Common myeloid progenitor, CD34-positive (primary cell): ENCODE results near the gene TMEM267.
"Not testable (repeated sequence)": the region's sequence is repeated elsewhere in the genome, so short reads cannot be mapped to it uniquely, and the experiment has no call there.

Experiments
- CTCF ChIA-PET: fragments of 350-600 bp; sonication (Branson Sonifier 250); formaldehyde crosslinking; loops from one replicate; lab custom pipeline; 2021; ENCODE audit warnings: antibody characterized with exemption; lab: Charles Lee
- POLR2A ChIA-PET: fragments of 350-600 bp; sonication (Branson Sonifier 250); formaldehyde crosslinking; loops from one replicate; lab custom pipeline; 2021; ENCODE audit warnings: antibody characterized with exemption; lab: Charles Lee
- DNase-seq, 3 donors: peaks; one replicate each; pipeline versions ENCODE4 v3.0.0 to v3.0.0-alpha.2; 2013
- H3K27ac ChIP-seq, 2 experiments: 1 replicate in 1 of 2; 2 replicates in 1 of 2; pipeline ENCODE4 v1.7.0; 2013; ENCODE audit warnings: inconsistent platforms in 2 of 2, low read length in 2 of 2, mild to moderate bottlenecking in 2 of 2, low read depth in 1 of 2, moderate library complexity in 1 of 2; ENCODE audit not compliant: severe bottlenecking in 2 of 2, insufficient read depth in 1 of 2, poor library complexity in 1 of 2
- H3K27me3 ChIP-seq, 5 experiments: replicated peaks in 2 of 5; 1 replicate in 3 of 5; 2 replicates in 2 of 5; pipeline versions ENCODE4 v1.6.1 to v1.7.0; 2013; ENCODE audit warnings: low read length in 4 of 5, mild to moderate bottlenecking in 2 of 5, moderate library complexity in 2 of 5, inconsistent platforms in 1 of 5; ENCODE audit not compliant: insufficient read depth in 5 of 5, control insufficient read depth in 4 of 5
- H3K36me3 ChIP-seq, 4 experiments: 1 replicate in 2 of 4; 2 replicates in 2 of 4; pipeline versions ENCODE4 v1.6.1 to v1.7.0; 2013; ENCODE audit warnings: low read length in 3 of 4, control low read depth in 1 of 4, mild to moderate bottlenecking in 1 of 4; ENCODE audit not compliant: control insufficient read depth in 4 of 4, insufficient read depth in 4 of 4
- H3K4me1 ChIP-seq, 4 experiments: 1 replicate in 3 of 4; 2 replicates in 1 of 4; pipeline versions ENCODE4 v1.6.1 to v1.7.1; 2013; ENCODE audit warnings: low read length in 3 of 4, mild to moderate bottlenecking in 3 of 4, control low read depth in 1 of 4, inconsistent platforms in 1 of 4, moderate library complexity in 1 of 4; ENCODE audit not compliant: control insufficient read depth in 4 of 4, insufficient read depth in 4 of 4; ENCODE audit errors: control extremely low read depth in 1 of 4
- H3K4me3 ChIP-seq, 7 experiments: 1 replicate in 4 of 7; 2 replicates in 3 of 7; pipeline versions ENCODE4 v1.5.1 to v1.7.0; 2013; ENCODE audit warnings: mild to moderate bottlenecking in 7 of 7, low read length in 6 of 7, moderate library complexity in 6 of 7, inconsistent platforms in 2 of 7, low read depth in 2 of 7, control low read depth in 1 of 7; ENCODE audit not compliant: insufficient read depth in 4 of 7, control insufficient read depth in 1 of 7; ENCODE audit errors: extremely low read depth in 1 of 7
- H3K9me3 ChIP-seq, 5 experiments: 1 replicate in 4 of 5; 2 replicates in 1 of 5; pipeline versions ENCODE4 v1.6.1 to v1.7.1; 2013; ENCODE audit warnings: low read length in 4 of 5, mild to moderate bottlenecking in 2 of 5, inconsistent platforms in 1 of 5, low read depth in 1 of 5, moderate library complexity in 1 of 5; ENCODE audit not compliant: control insufficient read depth in 4 of 5, insufficient read depth in 2 of 5; ENCODE audit errors: control extremely low read depth in 1 of 5
- whole genome bisulfite sequencing: methylation state at CpG from one replicate; pipeline ENCODE4 v1.1.5; 2013; ENCODE audit not compliant: insufficient coverage; 5-methylcytosine and 5-hydroxymethylcytosine counted together

Gene TMEM267

DNA sequence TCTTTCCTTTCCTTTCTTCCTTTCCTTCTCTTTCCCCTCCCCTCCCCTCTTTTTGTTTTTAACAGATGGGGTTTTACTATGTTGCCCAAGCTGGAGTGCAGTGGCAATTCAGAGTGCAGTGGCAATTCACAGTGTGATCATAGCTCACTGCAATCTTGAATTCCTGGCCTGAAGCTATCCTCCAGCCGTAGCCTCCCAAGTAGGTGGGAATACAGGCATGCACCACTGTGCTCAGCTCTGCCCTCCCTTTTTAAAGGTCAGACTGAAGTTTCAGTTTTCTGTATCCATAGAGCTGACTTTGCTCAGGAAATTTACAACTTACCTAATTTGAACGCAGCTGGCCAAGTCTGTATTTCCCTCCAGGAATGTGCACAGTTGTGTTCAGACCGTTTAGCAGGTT is 72.2 kb downstream of the TMEM267 start:
- WGBS, result 100% methylated on average over 3 of the region's 3 CpGs
- DNase-seq, result no peak
- ChIA-PET CTCF (interaction anchor here (1.0 to 1.5 kb wide), 2 partner anchors 10 to 37 kb away, joined by 3 read pairs; no protein-coding TSS in a partner anchor), POLR2A (no interaction called here)
- no peak overlapping the region for H3K27ac ChIP-seq
- H3K9me3 ChIP-seq, result no peaks in the 10 kb centered on the region
- no peaks in the 10 kb centered on the region for H3K27me3 ChIP-seq
- no peaks in the 10 kb centered on the region for H3K36me3 ChIP-seq
- H3K4me3 ChIP-seq, result no peak overlapping the region
- no peaks in the 10 kb centered on the region for H3K4me1 ChIP-seq

DNA sequence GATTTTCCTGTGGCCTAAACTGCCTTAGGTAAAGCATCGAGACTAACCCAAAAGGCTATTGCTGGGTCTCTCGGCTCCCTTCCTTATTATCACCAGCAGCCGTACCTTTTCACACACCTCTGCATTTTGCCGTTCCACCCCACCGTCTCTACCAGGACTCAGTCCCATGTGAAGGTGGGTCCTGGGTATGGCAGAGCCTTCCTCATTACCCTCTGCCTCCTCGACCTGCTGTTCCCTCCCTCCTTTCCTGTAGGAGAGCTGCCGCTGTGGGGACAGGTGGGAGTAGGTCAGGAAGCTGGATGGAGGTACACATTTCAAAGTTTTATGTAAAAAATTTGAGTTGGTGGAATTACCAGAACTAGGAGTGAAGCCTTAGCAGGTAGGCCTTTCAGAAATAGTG is 73.3 kb downstream of the TMEM267 start:
- Histone ChIP-seq H3K27me3 (no peaks in the 10 kb centered on the region), H3K27ac (no peak overlapping the region), H3K4me1 (no peaks in the 10 kb centered on the region), H3K36me3 (no peaks in the 10 kb centered on the region), H3K4me3 (no peak overlapping the region), H3K9me3 (no peaks in the 10 kb centered on the region)
- ChIA-PET CTCF (interaction anchor here (1.0 to 1.5 kb wide), 2 partner anchors 9 to 36 kb away, joined by 3 read pairs; no protein-coding TSS in a partner anchor), POLR2A (no interaction called here)
- DNase-seq, result no peak
- 100% methylated on average over 2 of the region's 7 CpGs for WGBS

DNA sequence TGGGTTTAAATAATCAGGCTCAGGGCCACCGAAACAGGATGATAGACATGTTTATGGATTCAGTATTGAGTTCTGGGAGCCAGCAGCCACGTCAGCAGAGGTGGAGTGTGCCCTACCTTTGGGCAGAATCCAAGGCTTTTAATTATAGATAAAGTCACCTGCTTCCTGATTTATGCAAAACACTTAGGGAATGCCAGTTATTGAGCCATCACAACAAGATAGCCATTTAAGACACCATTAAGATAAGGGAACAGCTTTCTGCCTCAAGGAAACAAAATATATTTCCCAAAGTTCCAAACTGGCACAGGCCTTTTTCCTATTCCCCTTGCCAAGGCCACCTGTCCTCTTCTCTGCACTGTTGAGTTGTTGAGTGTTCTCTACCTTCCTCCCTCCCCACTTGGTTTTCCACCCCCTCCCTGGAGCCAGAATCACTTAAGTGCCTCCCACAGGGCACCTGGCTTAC is 73.8 kb downstream of the TMEM267 start:
- Histone ChIP-seq H3K9me3 (peaks cover 0 to 2% (median 0%) of the 10 kb centered on the region in 5 experiments), H3K27ac (no peak overlapping the region), H3K4me3 (no peak overlapping the region), H3K36me3 (no peaks in the 10 kb centered on the region), H3K4me1 (no peaks in the 10 kb centered on the region), H3K27me3 (no peaks in the 10 kb centered on the region)
- POLR2A ChIA-PET, result no interaction called here
- no peak for DNase-seq
- CTCF ChIA-PET, result interaction anchor here (1.5 kb wide), 1 partner anchor 8 kb away, joined by 3 read pairs; no protein-coding TSS in a partner anchor
- WGBS, result 80% methylated on average over 2 of the region's 2 CpGs

DNA sequence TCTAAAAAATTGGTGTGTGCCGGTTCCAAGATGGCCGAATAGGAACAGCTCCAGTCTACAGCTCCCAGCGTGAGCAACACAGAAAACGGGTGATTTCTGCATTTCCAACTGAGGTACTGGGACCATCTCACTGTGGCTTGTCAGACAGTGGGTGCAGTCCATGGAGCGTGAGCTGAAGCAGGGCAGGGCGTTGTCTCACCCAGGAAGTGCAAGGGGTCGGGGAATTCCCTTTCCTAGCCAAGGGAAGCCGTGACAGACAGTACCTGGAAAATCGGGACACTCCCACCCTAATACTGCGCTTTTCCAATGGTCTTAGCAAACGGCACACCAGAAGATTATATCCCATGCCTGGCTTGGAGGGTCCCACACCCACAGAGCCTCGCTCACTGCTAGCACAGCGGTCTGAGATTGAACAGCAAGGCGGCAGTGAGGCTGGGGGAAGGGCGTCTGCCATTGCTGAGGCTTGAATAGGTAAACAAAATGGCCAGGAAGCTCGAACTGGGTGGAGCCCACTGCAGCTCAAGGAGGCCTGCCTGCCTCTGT is 81.1 kb downstream of the TMEM267 start:
- WGBS, result 98% methylated on average over 12 of the region's 16 CpGs
- H3K4me3 ChIP-seq, H3K36me3 ChIP-seq, H3K27ac ChIP-seq, H3K27me3 ChIP-seq, DNase-seq, H3K9me3 ChIP-seq, H3K4me1 ChIP-seq, POLR2A ChIA-PET: not testable (repeated sequence)
- CTCF ChIA-PET, result interaction anchor here (2.3 kb wide), 1 partner anchor 12 kb away, joined by 6 read pairs; no protein-coding TSS in a partner anchor

DNA sequence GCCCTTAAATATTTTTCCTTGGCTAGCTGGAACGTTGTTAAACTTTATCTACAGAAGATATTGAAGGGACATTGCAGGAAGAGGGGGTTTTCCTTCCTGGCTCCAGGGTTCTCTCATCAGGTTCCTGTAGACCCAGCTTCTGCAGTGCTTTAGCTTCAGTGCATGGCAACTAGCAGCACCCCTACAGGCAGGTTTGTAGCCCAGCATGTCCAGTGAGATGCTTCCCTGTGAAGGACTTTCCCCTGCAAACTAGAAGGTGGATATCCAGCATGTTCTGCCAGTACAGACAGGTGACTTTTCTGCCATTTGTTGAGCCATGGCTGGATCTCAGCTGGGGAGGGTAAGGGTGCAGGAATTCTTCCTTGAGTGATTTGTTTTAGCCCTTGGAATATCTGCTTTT is 81.8 kb downstream of the TMEM267 start:
- peaks cover 0 to 8% (median 0%) of the 10 kb centered on the region in 5 experiments for H3K9me3 ChIP-seq
- no peaks in the 10 kb centered on the region for H3K36me3 ChIP-seq
- H3K27ac ChIP-seq, result no peak overlapping the region
- DNase-seq, result no peak
- peaks cover 0 to 7% (median 3%) of the 10 kb centered on the region in 4 experiments for H3K4me1 ChIP-seq
- H3K4me3 ChIP-seq, result no peak overlapping the region
- no CpG with 5 or more reads among the region's 1 CpG for WGBS
- no peaks in the 10 kb centered on the region for H3K27me3 ChIP-seq
- POLR2A ChIA-PET, result no interaction called here
- CTCF ChIA-PET, result interaction anchor here (1.3 kb wide), 1 partner anchor 9 kb away, joined by 3 read pairs; no protein-coding TSS in a partner anchor

DNA sequence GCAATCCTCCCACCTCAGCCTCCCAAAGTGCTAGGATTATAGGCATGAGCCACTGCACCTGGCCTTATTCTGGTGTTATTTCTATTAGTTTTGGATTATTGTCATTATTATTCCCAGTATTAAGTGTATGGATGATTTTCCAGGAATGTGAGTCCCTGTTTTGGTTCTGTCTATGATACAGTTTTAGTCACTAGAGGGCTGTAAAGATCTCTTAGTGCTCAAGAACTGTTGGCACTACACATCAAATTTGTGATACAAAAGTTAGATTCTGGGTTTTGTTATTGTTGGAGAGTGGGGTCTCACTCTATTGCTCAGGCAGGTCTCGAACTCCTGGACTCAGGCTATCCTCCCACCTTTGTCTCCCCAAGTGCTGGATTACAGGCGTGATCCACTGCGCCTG is 83.6 kb downstream of the TMEM267 start:
- peaks cover 0 to 8% (median 0%) of the 10 kb centered on the region in 5 experiments for H3K9me3 ChIP-seq
- no peaks in the 10 kb centered on the region for H3K27me3 ChIP-seq
- peaks cover 2 to 14% (median 7%) of the 10 kb centered on the region in 4 experiments for H3K4me1 ChIP-seq
- DNase-seq, result no peak
- ChIA-PET CTCF (interaction anchor here (2.6 kb wide), 1 partner anchor 11 kb away, joined by 11 read pairs; no protein-coding TSS in a partner anchor), POLR2A (no interaction called here)
- H3K27ac ChIP-seq, result no peak overlapping the region
- no peaks in the 10 kb centered on the region for H3K36me3 ChIP-seq
- no CpG with 5 or more reads among the region's 3 CpGs for WGBS
- no peak overlapping the region for H3K4me3 ChIP-seq

DNA sequence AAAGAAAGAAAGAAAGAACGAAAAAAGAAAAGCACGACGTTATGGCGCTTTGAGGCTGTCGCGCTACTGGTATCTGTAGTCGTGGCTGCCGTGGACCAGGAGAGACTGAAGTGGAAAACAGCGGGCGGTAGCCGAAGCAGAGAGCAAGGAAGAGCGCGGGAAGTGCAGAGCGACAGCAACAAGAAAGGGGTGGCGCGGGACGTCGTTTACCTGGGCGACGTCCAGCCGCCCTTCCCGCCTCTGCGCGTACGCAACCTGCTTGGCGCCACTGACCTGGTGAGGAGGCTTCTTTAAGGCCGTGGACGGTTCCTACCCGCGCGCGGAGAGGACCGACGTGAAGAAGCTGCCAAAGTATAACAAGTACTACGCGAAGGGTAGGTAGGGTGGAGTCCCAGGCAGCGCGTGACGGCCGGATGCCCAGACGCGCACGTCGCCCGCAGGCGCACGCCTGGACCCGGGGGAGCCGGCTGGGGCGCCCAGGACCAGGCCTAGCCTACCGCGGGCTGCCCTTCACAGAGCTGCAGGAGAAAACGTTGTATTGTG is 86.8 kb downstream of the TMEM267 start:
- 3% methylated on average over 47 of the region's 53 CpGs for WGBS
- Histone ChIP-seq H3K9me3 (peaks cover 0 to 4% (median 0%) of the 10 kb centered on the region in 5 experiments), H3K4me1 (peaks cover 2 to 14% (median 7%) of the 10 kb centered on the region in 4 experiments), H3K4me3 (peak overlapping the region; percentile 56 to 97 (median 87)), H3K36me3 (no peaks in the 10 kb centered on the region), H3K27me3 (no peaks in the 10 kb centered on the region), H3K27ac (peak overlapping the region in 1 of 2 experiments; percentile 64)
- ChIA-PET CTCF (interaction anchor here (0.9 to 1.3 kb wide), 2 partner anchors 10 to 87 kb away, joined by 3 to 7 read pairs; partner anchors contain the start of gene TMEM267), POLR2A (interaction anchor here (0.6 kb wide), 1 partner anchor 88 kb away, joined by 3 read pairs; no protein-coding TSS in a partner anchor)
- peak; percentile 56 to 88 (median 81) for DNase-seq
